Epithelial cell of esophagus (primary cell): ENCODE results near the gene MYO18A.

Experiments
- DNase-seq: peaks from one replicate; pipeline ENCODE4 v3.0.0; 2010; ENCODE audit warnings: low read depth
- H3K4me3 ChIP-seq: 2 replicates; pipeline ENCODE4 v1.5.1; 2011; ENCODE audit warnings: mild to moderate bottlenecking, low read length, control low read depth
- TF ChIP-seq, protein P1 (sequence below): IDR thresholded peaks from 2 replicates; pipeline ENCODE4 v1.5.1; 2011; ENCODE audit warnings: low read depth, mild to moderate bottlenecking, low read length, control low read depth, inconsistent platforms; ENCODE audit not compliant: insufficient read depth; ENCODE audit errors: missing control alignments

MYO18A gene

DNA sequence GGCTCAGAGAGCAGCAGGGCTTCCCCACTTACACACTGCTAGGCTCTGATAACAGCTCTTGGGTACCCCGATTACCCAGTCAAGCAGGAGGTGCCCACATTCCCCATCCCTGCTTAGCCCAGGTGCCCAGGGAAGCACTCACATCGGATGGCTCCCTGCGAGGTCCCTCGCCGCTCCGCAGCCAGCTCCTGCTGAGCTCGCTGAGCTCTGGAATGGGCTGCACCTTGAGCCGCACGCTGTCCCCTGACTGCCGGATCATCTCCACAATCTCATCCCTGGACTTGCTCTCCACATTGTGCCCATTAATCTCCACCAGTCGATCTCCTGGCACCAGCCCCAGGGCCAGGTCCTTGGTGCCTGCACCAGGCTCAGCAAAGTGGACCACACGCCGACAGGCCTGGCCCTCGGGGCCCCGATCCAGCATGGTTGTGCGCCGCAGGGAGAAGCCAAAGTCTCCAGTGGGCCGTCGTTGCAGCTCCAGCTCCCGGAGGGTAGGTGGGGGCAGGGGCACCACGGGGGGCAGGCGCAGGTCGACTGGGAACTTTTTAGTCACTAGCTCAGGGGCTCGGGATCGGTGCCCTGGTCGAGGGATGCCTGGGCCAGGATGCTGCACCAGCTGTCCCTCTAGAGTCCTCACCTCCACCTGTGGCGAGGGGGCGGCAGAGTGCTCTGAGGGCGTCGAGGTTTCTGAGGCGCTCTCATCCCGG, 14.2 kb downstream of the MYO18A start:
- H3K4me3 ChIP-seq, result no peak overlapping the region
- TF ChIP-seq, protein P1, sequence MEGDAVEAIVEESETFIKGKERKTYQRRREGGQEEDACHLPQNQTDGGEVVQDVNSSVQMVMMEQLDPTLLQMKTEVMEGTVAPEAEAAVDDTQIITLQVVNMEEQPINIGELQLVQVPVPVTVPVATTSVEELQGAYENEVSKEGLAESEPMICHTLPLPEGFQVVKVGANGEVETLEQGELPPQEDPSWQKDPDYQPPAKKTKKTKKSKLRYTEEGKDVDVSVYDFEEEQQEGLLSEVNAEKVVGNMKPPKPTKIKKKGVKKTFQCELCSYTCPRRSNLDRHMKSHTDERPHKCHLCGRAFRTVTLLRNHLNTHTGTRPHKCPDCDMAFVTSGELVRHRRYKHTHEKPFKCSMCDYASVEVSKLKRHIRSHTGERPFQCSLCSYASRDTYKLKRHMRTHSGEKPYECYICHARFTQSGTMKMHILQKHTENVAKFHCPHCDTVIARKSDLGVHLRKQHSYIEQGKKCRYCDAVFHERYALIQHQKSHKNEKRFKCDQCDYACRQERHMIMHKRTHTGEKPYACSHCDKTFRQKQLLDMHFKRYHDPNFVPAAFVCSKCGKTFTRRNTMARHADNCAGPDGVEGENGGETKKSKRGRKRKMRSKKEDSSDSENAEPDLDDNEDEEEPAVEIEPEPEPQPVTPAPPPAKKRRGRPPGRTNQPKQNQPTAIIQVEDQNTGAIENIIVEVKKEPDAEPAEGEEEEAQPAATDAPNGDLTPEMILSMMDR, result no peak
- DNase-seq, result no peak

DNA sequence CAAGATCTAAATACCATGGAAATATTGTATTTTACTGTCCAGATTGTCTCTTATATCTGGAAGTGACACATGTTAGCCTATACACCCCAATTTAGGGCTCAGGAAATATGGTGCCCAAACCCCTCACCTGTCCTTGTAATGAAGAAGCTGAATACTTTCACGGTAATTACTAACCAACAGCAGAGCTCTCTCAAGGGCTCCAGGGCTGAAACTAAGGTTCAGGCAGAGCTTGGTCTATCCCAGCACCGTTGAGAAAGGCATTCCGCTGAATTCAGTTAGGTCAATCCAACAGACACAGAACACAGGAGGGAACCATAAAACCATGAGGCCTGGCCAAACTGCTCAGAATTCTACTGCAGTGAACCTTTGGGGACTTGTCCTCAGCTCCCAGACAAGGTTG, 14.9 kb downstream of the MYO18A start:
- no peak for DNase-seq
- H3K4me3 ChIP-seq, result no peak overlapping the region
- TF ChIP-seq, protein P1, result no peak

DNA sequence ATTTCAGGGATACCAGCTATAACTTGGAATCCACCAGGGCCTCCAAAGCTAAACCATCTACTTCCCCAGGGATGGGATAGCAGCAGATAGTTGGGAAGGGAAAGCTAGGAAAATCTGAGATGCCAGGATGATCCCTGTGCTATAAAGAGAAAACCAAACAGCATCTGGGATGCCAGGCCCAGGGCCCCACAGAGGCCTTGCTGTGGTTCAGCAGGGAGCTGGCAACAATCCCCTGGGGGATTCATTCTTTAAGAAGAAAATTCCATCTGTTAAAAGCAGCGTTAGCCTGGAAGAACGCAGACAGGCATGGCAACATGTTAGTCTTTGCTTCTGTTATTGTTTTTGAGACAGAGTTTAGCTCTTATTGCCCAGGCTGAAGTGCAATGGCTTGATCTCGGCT, 16.6 kb downstream of the MYO18A start:
- no peak for DNase-seq
- TF ChIP-seq, protein P1, result no peak
- no peak overlapping the region for H3K4me3 ChIP-seq

DNA sequence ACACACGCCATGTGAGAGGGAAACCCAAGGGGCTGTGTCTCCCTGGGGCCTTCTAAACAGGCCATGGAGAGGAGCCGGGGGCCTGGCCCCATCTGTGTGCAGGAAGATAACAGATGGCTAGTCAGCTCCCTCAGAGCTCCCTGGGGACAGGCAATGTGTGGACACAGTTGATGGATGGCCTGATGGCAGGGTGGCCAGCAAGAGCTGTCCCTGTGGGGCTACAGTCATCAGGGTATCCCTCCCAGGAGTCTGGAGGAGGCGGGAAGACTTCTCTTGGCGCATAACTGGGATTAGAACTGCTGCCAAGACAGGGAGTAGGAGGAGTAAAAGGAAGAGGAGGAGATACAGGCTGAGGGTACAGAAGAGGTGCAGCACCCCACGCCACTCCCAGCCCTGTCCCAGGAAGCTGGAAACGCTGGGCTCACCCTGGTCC, 17.3 kb downstream of the MYO18A start:
- TF ChIP-seq, protein P1, result no peak
- no peak overlapping the region for H3K4me3 ChIP-seq
- DNase-seq, result no peak

DNA sequence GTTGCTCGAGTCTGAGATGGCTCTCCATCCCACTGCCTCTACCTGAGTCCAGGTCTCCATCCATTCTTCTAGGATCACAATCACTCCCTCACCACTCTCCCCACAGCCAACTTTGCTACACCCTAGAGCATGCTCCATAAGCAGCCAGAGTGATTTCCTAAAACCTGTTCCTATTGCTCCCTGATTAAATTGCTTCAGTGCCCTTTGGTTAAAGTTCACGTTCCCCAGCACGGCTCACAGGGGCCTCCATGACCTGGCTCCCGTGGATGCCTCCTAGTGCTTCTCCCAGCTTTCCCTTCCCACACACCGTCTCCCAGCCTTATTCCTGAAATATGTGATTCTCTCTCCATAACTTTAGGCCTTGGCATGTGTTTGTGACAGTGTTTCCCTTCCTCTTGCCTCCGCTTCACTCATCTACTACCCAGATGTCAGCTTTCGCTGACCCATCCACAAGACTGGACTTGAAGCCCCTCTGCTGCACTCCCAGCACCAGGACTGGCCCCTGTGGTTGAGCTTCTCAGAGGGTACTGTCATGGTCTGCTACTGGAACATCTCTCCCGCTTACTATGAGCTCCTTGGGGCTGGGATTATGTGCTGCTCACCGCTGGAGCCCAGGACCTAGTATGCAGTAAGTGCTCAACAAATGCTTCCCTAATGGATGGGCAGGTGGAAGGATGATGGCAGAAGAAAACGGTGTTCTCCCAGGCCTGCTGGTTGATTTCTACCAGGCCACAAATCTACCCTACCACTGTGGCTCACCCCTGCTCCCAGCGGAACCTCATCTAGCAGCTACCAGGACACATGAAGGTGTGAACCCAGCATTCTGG, 17.9 kb downstream of the MYO18A start:
- DNase-seq, result no peak
- no peak overlapping the region for H3K4me3 ChIP-seq
- TF ChIP-seq, protein P1, result no peak

DNA sequence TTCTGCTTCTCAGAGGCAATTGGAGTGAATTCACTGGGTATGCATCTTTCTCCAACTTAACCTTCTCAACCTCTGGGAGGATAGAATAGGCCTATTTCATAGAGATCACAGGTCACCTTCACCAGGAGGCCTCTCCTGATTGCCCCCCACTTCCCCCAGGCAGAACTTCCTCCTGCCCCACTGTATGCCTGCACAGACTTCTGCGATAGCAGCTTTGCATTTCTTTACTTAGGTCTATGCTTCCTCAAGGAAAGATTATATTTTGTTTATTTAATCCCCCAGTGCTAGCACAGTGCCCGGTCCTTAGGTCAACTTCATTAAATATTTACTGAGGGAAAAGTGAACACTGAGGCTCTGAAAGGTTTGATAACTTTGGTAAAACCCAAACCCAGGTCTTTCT, 19.9 kb downstream of the MYO18A start:
- TF ChIP-seq, protein P1, result no peak
- no peak for DNase-seq

More for the DNA sequence above, 19.9 kb downstream of the MYO18A start:
- H3K4me3 ChIP-seq, result no peak overlapping the region
